B cell (primary cell): ENCODE results near the gene ERC2. TPM values are rescaled to one million over a fixed set of nuclear protein-coding genes. Genes with fewer than 3 reads are reported as not detected.

Source experiments
- ATAC-seq: fragments of 200-7000 bp; cut with Tn5 transposase; one replicate; pipeline ENCODE4 v1.10.0; 2021; ENCODE audit warnings: low read depth, mild to moderate bottlenecking, moderate number of reproducible peaks, moderate library complexity
- CTCF ChIA-PET: fragments of 350-600 bp; sonication (Branson Sonifier 250); formaldehyde crosslinking; loops from one replicate; lab custom pipeline; 2021; ENCODE audit warnings: antibody characterized with exemption, inconsistent platforms; lab: Charles Lee
- POLR2A ChIA-PET: fragments of 350-600 bp; sonication (Branson Sonifier 250); formaldehyde crosslinking; loops from one replicate; lab custom pipeline; 2021; ENCODE audit warnings: antibody characterized with exemption; lab: Charles Lee
- DNase-seq: peaks from one replicate; pipeline ENCODE4 v3.0.0; 2013
- H2AFZ ChIP-seq: 2 replicates; pipeline ENCODE4 v1.6.1; 2012; ENCODE audit warnings: mild to moderate bottlenecking, low read depth, low read length; ENCODE audit not compliant: insufficient read depth, poor library complexity, severe bottlenecking
- H3K27ac ChIP-seq, 2 donors: 1 replicate in 1 of 2; 2 replicates in 1 of 2; pipeline ENCODE4 v1.5.1; 2012 to 2013; ENCODE audit warnings: low read length in 2 of 2, mild to moderate bottlenecking in 2 of 2, moderate library complexity in 1 of 2
- H3K27me3 ChIP-seq, 4 experiments: fragments of 200-600 bp in 1 of 4; sonication (generic) in 1 of 4; replicated peaks in 1 of 4; 1 replicate in 2 of 4; 2 replicates in 2 of 4; pipeline versions ENCODE4 v1.6.1 to v1.7.0; 2013 to 2016; ENCODE audit warnings: low read length in 3 of 4, mild to moderate bottlenecking in 2 of 4, mixed read lengths in 1 of 4, moderate library complexity in 1 of 4; ENCODE audit not compliant: insufficient read depth in 4 of 4, control insufficient read depth in 3 of 4; ENCODE audit errors: control extremely low read depth in 1 of 4
- H3K36me3 ChIP-seq, 2 experiments: replicated peaks in 1 of 2; 1 replicate in 1 of 2; 2 replicates in 1 of 2; pipeline versions ENCODE4 v1.6.1 to v1.7.1; 2013; ENCODE audit warnings: low read length in 1 of 2; ENCODE audit not compliant: insufficient read depth in 2 of 2, control insufficient read depth in 1 of 2; ENCODE audit errors: control extremely low read depth in 1 of 2, extremely low read depth in 1 of 2
- H3K4me1 ChIP-seq, 2 donors: fragments of 200-600 bp in 1 of 2; sonication (generic) in 1 of 2; 1 replicate in 1 of 2; 2 replicates in 1 of 2; pipeline versions ENCODE4 v1.5.1 to v1.6.1; 2013 to 2017; ENCODE audit warnings: low read length in 2 of 2; ENCODE audit not compliant: control insufficient read depth in 2 of 2, insufficient read depth in 2 of 2
- H3K4me2 ChIP-seq: replicated peaks from 2 replicates; pipeline ENCODE3; 2012; ENCODE audit warnings: mild to moderate bottlenecking, low read depth, low read length; ENCODE audit not compliant: poor library complexity, severe bottlenecking
- H3K4me3 ChIP-seq, 5 experiments: fragments of 200-600 bp in 1 of 5; sonication (generic) in 1 of 5; 1 replicate in 3 of 5; 2 replicates in 2 of 5; pipeline versions ENCODE4 v1.5.1 to v1.7.0; 2011 to 2016; ENCODE audit warnings: low read length in 4 of 5, mild to moderate bottlenecking in 4 of 5, low read depth in 2 of 5, control low read depth in 1 of 5, moderate library complexity in 1 of 5; ENCODE audit not compliant: insufficient read depth in 1 of 5; ENCODE audit errors: control extremely low read depth in 1 of 5, extremely low read depth in 1 of 5
- H3K79me2 ChIP-seq: fragments of 200-600 bp; sonication (generic); one replicate; pipeline ENCODE4 v1.6.0; 2016; ENCODE audit warnings: low read length; ENCODE audit not compliant: control insufficient read depth, insufficient read depth
- H3K9ac ChIP-seq: fragments of 200-600 bp; sonication (generic); 2 replicates; pipeline ENCODE4 v1.6.1; 2017; ENCODE audit warnings: mild to moderate bottlenecking, low read length, moderate library complexity
- H3K9me3 ChIP-seq, 3 donors: one replicate each; pipeline versions ENCODE4 v1.6.1 to v1.7.1; 2013; ENCODE audit warnings: low read length in 2 of 3; ENCODE audit not compliant: control insufficient read depth in 2 of 3, insufficient read depth in 1 of 3; ENCODE audit errors: control extremely low read depth in 1 of 3
- H4K20me1 ChIP-seq: 2 replicates; pipeline ENCODE4 v1.6.0; 2012; ENCODE audit warnings: mild to moderate bottlenecking, low read length; ENCODE audit not compliant: insufficient read depth, control insufficient read depth, poor library complexity, severe bottlenecking
- H3K27ac Mint-ChIP-seq: one replicate; pipeline ENCODE4 v1.8.0; 2021; ENCODE audit warnings: mixed read lengths
- H3K27me3 Mint-ChIP-seq: one replicate; pipeline ENCODE4 v1.8.0; 2021; ENCODE audit warnings: mixed read lengths
- H3K4me1 Mint-ChIP-seq: one replicate; pipeline ENCODE4 v1.8.0; 2021; ENCODE audit warnings: mixed read lengths
- H3K4me3 Mint-ChIP-seq: one replicate; pipeline ENCODE4 v1.8.0; 2021; ENCODE audit warnings: mixed read lengths
- H3K9me3 Mint-ChIP-seq: one replicate; pipeline ENCODE4 v1.8.0; 2022; ENCODE audit warnings: mixed read lengths; ENCODE audit not compliant: insufficient read depth
- CTCF ChIP-seq: fragments of 200-600 bp; IDR thresholded peaks from one replicate; pipeline ENCODE4 v1.8.0; 2022; ENCODE audit warnings: antibody characterized with exemption, mild to moderate bottlenecking
- EZH2 ChIP-seq: IDR thresholded peaks from 2 replicates; pipeline ENCODE4 v1.6.1; 2012; ENCODE audit warnings: borderline replicate concordance, low read depth, mild to moderate bottlenecking, moderate library complexity, low read length; ENCODE audit not compliant: insufficient read depth, poor library complexity, severe bottlenecking
- WGBS: methylation state at CpG from one replicate; pipeline ENCODE4 v1.1.5; 2013; ENCODE audit warnings: missing lambda C conversion rate; ENCODE audit not compliant: insufficient coverage; 5-methylcytosine and 5-hydroxymethylcytosine counted together
- intact Hi-C: fragments of 100-400 bp; cut with micrococcal nuclease; formaldehyde crosslinking; loops from one replicate; pipeline ENCODE4 v1.10.0; 2022
- polyA plus RNA-seq: library from polyadenylated mRNA; depleted of rRNA; stranded (reverse); fragments of >200 nt; gene quantifications from 2 replicates; pipeline ENCODE4 v1.2.3, GENCODE V29; 2012
- total RNA-seq, 2 donors: library from RNA; stranded (reverse); fragments of 120-200 nt in 1 of 2; gene quantifications; 1 replicate in 1 of 2; 2 replicates in 1 of 2; pipeline versions ENCODE4 v1.2.3 to v1.2.4, GENCODE V29; 2013 to 2022

Gene ERC2
- total and polyA plus RNA-seq, 2 donors (not counting 1 experiment from before 2014, with no cell fraction given), result not detected

- ChIA-PET POLR2A (no interaction called here), CTCF (no interaction called here)
- no peaks in the 10 kb centered on the region for H3K27me3 ChIP-seq
- no peak overlapping the region for H3K4me2 ChIP-seq
- H3K79me2 ChIP-seq, result no peaks in the 10 kb centered on the region
- no peaks in the 10 kb centered on the region for H3K4me1 ChIP-seq
- H3K9ac ChIP-seq, result no peak overlapping the region
- H3K27me3 Mint-ChIP-seq, result no peaks in the 10 kb centered on the region
- H3K9me3 Mint-ChIP-seq, result no peaks in the 10 kb centered on the region
- no peaks in the 10 kb centered on the region for H3K36me3 ChIP-seq
- DNase-seq (no peak), ATAC-seq (no peak)
- no peak overlapping the region for H3K4me3 ChIP-seq
- no peak overlapping the region for H3K27ac ChIP-seq
- H3K27ac Mint-ChIP-seq, result no peak overlapping the region
- no peaks in the 10 kb centered on the region for H4K20me1 ChIP-seq
- TF ChIP-seq EZH2 (no peak), CTCF (no peak)
- intact Hi-C loops, result no loop called here
- WGBS, result no CpG with 5 or more reads among the region's 1 CpG
- H2AFZ ChIP-seq, result no peak overlapping the region
- no peak overlapping the region for H3K4me3 Mint-ChIP-seq
- H3K4me1 Mint-ChIP-seq, result no peaks in the 10 kb centered on the region
- peaks cover 0 to 9% (median 0%) of the 10 kb centered on the region in 3 donors for H3K9me3 ChIP-seq
Observed at GRCh38 chr3:55629432-55629831, 838.8 kb downstream of the ERC2 start.

- Mint-ChIP-seq H3K27me3 (no peaks in the 10 kb centered on the region), H3K9me3 (peaks cover 2% of the 10 kb centered on the region), H3K4me3 (no peak overlapping the region), H3K4me1 (no peaks in the 10 kb centered on the region), H3K27ac (no peak overlapping the region)
- H3K79me2 ChIP-seq, result no peaks in the 10 kb centered on the region
- no peak overlapping the region for H3K4me3 ChIP-seq
- H3K4me1 ChIP-seq, result no peaks in the 10 kb centered on the region
- intact Hi-C loops, result no loop called here
- H3K9me3 ChIP-seq, result peaks cover 0 to 9% (median 0%) of the 10 kb centered on the region in 3 donors
- no peak overlapping the region for H3K9ac ChIP-seq
- H4K20me1 ChIP-seq, result no peaks in the 10 kb centered on the region
- H3K27me3 ChIP-seq, result no peaks in the 10 kb centered on the region
- ATAC-seq (no peak), DNase-seq (no peak)
- H3K27ac ChIP-seq, result no peak overlapping the region
- ChIA-PET POLR2A (no interaction called here), CTCF (no interaction called here)
- H3K36me3 ChIP-seq, result no peaks in the 10 kb centered on the region
- H2AFZ ChIP-seq, result no peak overlapping the region
- whole genome bisulfite sequencing, result no CpG with 5 or more reads among the region's 2 CpGs
- H3K4me2 ChIP-seq, result no peak overlapping the region
- TF ChIP-seq EZH2 (no peak), CTCF (no peak)
Observed at GRCh38 chr3:55626279-55626665, 842.0 kb downstream of the ERC2 start.
